ENCODE measurements around the gene CD82. TPM values are rescaled to one million over a fixed set of nuclear protein-coding genes. Genes with fewer than 3 reads are reported as not detected.

The CD82 gene
- total RNA-seq, 1 experiment from 2014 or later: 114 TPM

- DNase-seq (ENCODE audit: unreplicated experiment): no peak
- no peak overlapping the region for H3K4me3 Mint-ChIP-seq (ENCODE audit: unreplicated experiment)
- intact Hi-C loops (cut with micrococcal nuclease): loop anchor here (2.0 to 5.0 kb wide), 2 partner anchors 51 to 329 kb away; partner anchors contain the start of gene CD82
- POLR2A ChIA-PET: interaction anchor here (1.2 to 2.6 kb wide), 3 partner anchors 50 to 60 kb away, joined by 3 to 28 read pairs (median 15); partner anchors contain the start of gene CD82
- CTCF ChIA-PET: interaction anchor here (0.9 to 6.3 kb wide), 13 partner anchors 9 to 409 kb away, joined by 3 to 64 read pairs (median 5); no protein-coding TSS in a partner anchor
- BruUV-seq (replicated peaks): no TSS peak
- H3K4me1 Mint-ChIP-seq (ENCODE audit: insufficient read depth, unreplicated experiment): no peaks in the 10 kb centered on the region
- no peaks in the 10 kb centered on the region for H3K27me3 Mint-ChIP-seq (ENCODE audit: insufficient read depth, unreplicated experiment)
- no peak for TF ChIP-seq CTCF (IDR thresholded peaks at IDR 0.05; ENCODE audit: unreplicated experiment)
- H3K27ac Mint-ChIP-seq (ENCODE audit: low read depth, unreplicated experiment): no peak overlapping the region
- H3K9me3 Mint-ChIP-seq (ENCODE audit: unreplicated experiment): no peaks in the 10 kb centered on the region
- H3K36me3 Mint-ChIP-seq (ENCODE audit: insufficient read depth, unreplicated experiment): peaks cover 41% of the 10 kb centered on the region
These were observed 50.7 kb downstream of the CD82 start for GRCh38 chr11:44615913-44616791.

- Mint-ChIP-seq H3K4me1 (ENCODE audit: insufficient read depth, unreplicated experiment) (no peaks in the 10 kb centered on the region), H3K27ac (ENCODE audit: low read depth, unreplicated experiment) (no peak overlapping the region), H3K4me3 (ENCODE audit: unreplicated experiment) (no peak overlapping the region), H3K27me3 (ENCODE audit: insufficient read depth, unreplicated experiment) (no peaks in the 10 kb centered on the region), H3K36me3 (ENCODE audit: insufficient read depth, unreplicated experiment) (peaks cover 40% of the 10 kb centered on the region), H3K9me3 (ENCODE audit: unreplicated experiment) (no peaks in the 10 kb centered on the region)
- no TSS peak for BruUV-seq (replicated peaks)
- POLR2A ChIA-PET: interaction anchor here (1.7 to 2.6 kb wide), 2 partner anchors 58 to 61 kb away, joined by 15 to 28 read pairs; no protein-coding TSS in a partner anchor
- CTCF ChIA-PET: interaction anchor here (0.6 to 2.4 kb wide), 23 partner anchors 9 to 682 kb away, joined by 3 to 64 read pairs (median 4); no protein-coding TSS in a partner anchor
- no peak for DNase-seq (ENCODE audit: unreplicated experiment)
- intact Hi-C loops (cut with micrococcal nuclease): loop anchor here (1.0 to 5.0 kb wide), 3 partner anchors 53 to 331 kb away; partner anchors contain the start of gene CD82
- no peak for TF ChIP-seq CTCF (IDR thresholded peaks at IDR 0.05; ENCODE audit: unreplicated experiment)
These were observed 52.4 kb downstream of the CD82 start for GRCh38 chr11:44617671-44618461.

- intact Hi-C loops (cut with micrococcal nuclease): loop anchor here (5.0 kb wide), 1 partner anchor 331 kb away; no protein-coding TSS in a partner anchor
- Mint-ChIP-seq H3K4me3 (ENCODE audit: unreplicated experiment) (no peak overlapping the region), H3K36me3 (ENCODE audit: insufficient read depth, unreplicated experiment) (peaks cover 40% of the 10 kb centered on the region), H3K4me1 (ENCODE audit: insufficient read depth, unreplicated experiment) (no peaks in the 10 kb centered on the region), H3K27me3 (ENCODE audit: insufficient read depth, unreplicated experiment) (no peaks in the 10 kb centered on the region), H3K27ac (ENCODE audit: low read depth, unreplicated experiment) (no peak overlapping the region), H3K9me3 (ENCODE audit: unreplicated experiment) (no peaks in the 10 kb centered on the region)
- no peak for DNase-seq (ENCODE audit: unreplicated experiment)
- TF ChIP-seq CTCF (IDR thresholded peaks at IDR 0.05; ENCODE audit: unreplicated experiment): no peak
- ChIA-PET CTCF (interaction anchor here (0.5 to 6.2 kb wide), 7 partner anchors 14 to 293 kb away, joined by 3 to 64 read pairs (median 7); no protein-coding TSS in a partner anchor), POLR2A (no interaction called here)
- no TSS peak for BruUV-seq (replicated peaks)
These were observed 53.3 kb downstream of the CD82 start for GRCh38 chr11:44618561-44619425.
